ENCODE results near the gene LDLRAD4.

LDLRAD4 gene

DNA sequence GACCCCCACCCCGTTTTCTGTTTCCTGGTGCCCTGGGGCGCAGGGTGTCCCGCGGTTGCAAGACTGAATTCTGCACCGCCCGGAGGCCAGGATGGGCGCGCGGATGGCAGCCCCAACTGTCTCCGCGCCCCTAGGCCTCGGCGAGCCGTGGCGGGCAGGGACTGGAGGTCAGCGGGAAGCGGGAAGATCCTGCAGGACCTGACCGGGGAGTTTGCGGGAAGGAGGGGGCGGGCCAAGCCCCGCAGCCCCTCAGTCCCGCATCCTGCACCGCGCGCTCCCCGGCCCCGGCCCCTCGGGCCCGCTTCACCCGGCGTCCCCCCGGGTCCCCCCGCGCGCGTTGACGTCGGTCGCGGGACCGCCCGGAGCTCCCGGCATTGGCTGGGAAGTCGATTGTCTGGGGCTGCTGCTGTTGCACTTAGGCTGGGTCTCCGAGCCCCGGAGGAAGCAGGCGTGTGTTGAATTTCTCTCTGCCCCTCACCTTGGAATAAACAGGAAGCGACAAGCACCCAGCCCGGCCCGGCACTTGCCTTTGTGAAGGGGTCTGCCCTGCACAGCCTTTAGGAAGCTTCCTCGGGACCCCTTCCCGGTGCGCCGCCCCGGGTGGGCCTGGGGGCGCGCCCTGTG, at the start of gene LDLRAD4:
Gene LDLRAD4 (plus strand): TSS at position 393 of the 624 bp plus-strand sequence.
- DNase-seq = no peak

DNA sequence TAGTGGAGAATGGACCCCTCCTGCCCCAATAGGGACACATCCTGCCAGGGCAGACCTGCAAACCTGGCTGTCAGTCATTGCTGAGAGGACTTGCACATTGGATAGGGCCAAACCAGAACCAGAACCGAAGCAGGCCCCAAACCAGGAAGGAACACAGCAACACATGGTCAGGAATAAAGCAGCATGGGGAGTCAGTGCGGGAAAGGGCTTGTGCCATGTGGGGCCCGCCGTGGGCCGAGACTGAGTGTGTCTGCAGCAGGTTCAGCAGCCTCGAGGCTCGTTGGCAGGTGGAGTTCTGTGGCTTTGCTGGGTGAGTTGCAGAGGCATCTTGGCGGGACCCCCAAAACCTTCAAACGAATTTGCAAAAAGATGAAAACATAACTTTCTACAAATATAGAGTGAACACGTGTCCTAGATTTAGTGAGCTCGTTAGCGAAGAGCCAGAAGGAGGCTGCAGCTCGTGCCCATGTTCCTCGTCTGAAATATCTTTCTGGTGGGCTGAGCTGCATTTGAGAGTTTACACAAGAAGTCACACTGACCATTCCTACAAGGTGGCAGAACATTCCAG, 44.9 kb upstream of the LDLRAD4 start:
- DNase-seq = no peak

DNA sequence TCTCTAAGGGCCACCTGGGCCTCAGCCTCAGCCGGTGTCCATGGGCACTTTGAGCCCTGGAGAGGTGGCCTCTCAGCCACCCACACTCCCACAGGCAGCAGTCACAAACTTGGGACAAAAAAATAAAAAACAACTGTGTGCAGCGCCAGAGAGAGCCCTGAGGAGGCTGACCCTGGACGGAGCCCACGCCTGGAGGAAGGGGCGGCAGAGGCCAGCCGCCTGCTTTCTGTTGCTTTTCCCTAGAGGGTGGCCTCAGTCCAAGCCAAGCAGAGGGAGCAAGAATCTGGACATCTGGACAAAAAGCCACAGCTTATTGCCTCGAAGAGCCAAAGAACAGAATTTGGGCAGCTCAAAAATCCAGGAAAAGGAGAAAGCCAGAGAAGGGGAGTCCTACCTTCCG, 43.3 kb upstream of the LDLRAD4 start:
- no peak for DNase-seq

DNA sequence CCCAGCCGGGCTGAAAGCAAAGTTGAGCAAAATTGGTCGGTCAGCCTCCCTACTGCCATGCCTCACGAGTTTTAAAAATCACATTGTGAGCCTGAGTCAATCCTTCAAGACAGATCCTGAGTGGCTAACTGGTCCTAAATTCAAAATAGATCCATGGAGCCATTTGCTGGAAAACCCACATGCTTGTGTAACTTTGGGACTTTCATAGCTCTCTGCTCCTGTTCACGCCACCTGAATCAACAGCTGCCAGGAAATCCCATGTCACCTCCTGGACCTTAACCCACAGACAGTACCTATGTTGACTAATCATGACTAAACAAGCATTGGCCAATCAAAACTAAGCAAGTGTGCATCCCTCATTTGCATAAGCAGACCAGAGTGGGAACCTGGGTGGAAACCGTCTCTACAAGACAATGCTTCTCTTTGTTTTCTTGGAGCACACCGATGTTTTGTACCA, 42.8 kb upstream of the LDLRAD4 start:
- DNase-seq = no peak

DNA sequence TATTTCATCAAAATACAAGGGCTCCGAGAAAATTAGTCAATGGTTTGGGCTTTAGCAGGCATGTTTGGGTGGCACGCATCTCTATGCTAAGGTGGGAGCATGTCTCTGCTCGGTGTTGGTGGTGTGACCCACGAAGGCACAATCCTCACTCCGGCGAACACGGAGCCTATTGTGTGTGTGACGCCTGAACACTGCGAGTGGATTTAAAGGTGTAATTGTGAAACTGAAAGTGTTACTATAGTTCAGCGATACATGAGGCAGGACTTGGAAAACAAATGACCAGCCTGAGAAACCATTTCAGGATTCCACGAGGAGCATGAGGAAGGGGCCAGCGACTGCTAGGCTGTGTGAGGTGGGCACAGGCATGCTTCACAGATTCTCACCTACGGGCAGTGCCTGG, 41.7 kb upstream of the LDLRAD4 start:
- no peak for DNase-seq

DNA sequence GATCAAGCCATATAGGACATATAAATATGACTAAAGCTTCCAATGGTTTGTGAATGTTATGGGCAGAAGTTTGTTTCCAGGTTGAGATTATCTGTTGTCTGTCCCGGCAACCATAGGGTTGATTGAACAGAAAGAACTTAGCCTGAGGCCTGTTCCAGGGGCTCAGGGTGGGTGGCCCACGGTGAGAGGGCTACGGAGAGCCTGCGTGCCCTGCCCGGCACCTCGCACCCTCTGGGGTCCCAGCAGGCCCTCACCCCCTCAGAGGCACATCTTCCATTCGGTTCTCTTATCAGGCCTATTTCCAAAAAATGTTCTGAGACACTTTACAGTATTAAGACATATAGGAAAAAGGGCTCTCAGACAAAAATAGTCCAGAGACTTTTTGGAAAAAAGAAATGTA, 40.4 kb upstream of the LDLRAD4 start:
- no peak for DNase-seq

DNA sequence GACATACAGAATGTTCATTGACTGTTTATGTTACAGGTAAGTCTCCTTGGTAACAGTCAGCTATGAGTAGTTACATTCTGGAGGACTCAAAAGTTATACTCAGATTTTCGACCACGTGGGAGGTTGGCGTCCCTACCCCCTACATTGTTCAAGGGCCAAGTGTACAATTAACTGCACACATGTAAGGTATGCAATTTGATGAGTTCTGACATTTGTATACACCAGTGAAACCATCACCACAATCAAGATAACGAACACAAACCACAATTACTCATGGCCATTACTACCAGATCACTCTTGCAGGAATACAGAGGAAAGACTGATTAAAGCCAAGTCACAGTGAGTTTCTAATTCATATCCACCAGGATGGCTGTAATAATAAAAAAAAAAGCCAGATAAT, 39.6 kb upstream of the LDLRAD4 start:
- DNase-seq = no peak

DNA sequence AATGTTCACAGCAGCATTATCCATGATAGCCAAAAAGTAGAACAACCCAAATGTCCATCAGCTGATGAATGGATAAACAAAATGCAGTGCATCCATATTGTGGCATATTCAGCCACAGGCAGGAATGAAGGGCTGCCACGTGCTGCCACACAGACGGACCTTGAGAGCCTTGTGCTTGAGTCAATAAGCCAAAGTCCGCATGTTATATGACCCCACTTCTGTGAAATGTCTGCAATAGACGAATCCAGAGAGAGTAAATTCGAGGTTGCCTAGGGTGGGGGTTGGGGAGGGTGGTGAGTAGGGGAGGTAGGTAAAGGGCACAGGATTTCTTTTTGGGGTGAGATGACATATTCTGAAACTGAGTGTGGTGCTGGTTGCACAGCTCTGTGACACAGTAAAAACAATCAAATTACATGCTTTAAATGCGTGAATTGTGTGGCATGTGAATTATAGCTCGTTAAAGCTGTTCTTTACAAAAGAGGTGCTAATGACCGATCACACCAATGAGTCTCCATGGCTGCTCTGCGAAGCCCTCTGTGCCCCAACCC, 38.9 kb upstream of the LDLRAD4 start:
- DNase-seq = no peak

DNA sequence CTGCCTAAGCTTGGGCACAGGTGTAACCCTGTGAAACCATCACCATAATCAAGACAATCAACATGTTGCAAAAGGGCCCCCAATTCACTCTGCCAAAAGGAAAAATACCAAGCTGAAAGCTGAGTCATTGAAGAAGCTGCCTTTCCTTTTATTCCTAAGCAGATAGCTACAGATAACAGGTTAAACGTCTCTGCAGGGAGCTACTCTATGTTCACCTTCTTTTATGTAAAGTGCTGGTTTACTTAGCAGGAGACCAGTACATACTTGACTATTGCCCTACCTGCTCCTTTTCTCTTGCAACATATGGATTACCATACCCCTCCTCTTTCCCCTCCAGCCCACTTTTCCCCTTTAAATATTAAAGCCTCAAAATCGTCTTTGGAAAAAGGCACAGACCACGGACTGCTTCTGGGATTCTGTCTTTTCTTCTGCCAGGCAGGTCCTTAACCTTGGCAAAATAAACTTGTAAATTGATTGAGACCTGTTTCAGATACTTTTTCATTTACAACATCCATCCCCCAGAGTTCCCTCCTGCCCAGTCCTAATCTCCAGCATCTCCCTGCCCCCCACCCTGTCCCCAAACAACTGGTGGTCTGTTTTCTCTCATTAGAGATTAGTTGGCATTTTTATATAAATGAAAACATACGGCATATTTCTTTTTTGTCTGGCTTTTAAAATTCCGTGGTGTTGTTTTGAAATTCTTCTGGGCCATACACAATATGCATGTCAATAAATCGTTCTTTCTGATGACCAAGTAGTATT, 37.8 kb upstream of the LDLRAD4 start:
- DNase-seq = no peak

DNA sequence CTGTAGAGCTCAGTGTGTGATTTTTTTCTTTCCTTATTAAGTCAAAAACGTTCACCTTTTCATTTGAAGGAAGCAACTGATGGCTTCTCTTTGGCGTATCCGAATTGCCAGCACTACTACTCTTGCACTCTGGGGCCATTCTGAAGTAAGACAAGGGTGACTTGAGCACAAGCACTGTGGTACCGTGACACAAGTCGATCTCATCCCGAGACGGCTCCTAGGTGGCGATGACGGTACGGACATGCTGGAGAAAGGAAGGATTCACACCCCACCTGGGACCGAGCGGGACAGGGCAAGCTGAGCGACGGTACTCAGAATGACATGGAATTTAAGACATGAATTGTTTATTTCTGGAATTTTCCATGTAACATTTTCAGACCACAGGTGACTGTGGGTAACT, 36.8 kb upstream of the LDLRAD4 start:
- DNase-seq = no peak

DNA sequence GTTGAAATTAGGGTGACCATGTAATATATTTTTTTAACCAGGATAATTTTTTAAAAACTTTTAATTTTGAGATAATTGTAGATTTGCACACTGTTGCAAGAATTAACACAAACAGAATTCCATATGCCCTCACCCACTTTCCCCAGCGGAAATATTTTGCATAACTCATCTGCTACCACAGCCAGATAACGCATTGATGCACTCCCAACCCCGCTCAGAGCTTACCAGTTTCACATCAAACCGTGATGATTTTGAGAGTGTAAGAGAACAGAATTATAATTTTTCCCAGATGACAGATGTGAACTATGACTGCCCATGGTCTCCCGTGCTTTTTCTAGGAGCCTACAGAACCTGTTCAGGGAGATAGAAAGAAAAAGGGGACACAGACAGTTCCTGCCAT, 35.2 kb upstream of the LDLRAD4 start:
- no peak for DNase-seq

DNA sequence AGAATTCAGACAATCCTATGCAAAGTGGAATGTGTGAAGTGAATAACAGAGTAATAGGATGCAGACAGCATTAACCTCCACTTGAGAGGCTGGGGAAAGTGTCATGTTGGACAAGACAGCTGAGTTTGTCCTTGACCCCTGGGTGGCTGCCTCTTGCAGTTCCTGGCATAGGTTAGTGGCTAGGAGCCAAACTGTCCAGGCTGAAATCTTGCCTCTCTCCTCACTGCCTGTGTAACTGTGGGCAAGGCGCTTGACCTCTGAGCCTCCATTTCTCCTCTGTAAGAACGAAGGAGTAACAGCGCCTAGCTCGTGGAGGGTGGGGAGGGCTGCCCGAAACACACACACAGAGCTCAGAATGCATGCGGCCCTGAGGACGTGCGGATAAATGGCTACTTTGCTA, 34.8 kb upstream of the LDLRAD4 start:
- no peak for DNase-seq

DNA sequence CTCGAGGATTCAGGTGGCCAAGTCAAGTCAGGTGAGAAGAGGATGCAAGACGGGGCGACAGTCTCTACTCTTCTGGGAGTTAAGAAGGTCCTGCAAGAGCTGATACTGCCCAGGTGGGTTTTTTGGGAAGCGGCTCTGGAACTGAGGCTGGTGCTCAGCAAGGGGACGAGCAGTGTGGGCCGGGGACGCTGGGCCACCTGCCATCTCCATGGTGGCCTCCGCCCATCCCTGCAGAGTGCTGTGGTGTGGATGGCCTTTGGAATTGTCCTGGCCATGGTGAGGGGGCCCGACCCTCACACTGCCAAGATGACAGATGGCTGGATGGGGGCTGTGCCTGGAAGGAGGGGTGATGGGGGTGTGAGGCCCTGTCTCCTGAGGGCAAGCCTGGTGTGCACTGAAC, 34.2 kb upstream of the LDLRAD4 start:
- DNase-seq = no peak

DNA sequence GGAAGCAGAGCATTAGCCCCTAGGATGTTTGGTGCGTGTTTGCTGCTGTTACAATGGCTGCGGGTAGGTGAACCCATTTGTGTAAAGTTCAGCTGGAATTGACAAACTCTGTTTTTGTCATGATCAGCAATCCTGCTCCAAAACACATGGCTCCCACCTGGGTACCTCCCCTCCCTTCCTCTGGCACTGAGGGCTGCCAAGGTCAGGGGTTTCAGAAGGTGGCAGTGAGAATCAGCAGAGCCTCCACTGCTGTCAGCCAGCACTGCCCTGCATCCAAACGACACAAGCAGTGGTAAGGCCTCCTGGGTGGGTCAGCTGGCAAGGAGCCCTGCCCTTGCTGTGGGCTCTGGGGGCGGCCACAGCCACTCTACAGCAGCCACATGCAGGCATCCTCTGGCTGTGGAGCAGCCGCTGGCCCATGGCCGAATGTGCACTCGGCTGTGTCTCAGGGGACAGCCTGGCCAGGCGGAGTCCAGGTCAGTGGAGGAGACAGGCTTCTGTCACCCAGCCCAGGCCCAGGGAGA, 32.8 kb upstream of the LDLRAD4 start:
- DNase-seq = no peak

DNA sequence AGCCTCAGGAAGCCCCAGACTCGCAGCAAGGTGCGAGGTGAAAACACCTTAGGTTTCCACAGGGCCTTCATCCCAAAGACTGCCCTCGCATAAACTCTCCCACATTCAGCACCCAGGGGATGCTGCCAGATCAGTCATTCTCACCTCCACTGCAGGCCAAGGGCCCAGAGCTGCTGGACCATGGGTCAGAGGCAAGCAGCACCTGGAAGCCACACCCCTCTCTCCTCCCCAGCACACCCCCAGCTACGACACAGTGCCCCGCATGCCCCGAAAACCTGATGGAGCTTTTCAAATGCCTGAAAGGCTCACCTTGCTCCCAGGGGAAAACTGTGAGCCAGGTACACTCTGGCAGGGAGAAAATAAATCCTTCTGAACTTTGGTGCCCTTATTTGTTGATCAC, 31.9 kb upstream of the LDLRAD4 start:
- no peak for DNase-seq

DNA sequence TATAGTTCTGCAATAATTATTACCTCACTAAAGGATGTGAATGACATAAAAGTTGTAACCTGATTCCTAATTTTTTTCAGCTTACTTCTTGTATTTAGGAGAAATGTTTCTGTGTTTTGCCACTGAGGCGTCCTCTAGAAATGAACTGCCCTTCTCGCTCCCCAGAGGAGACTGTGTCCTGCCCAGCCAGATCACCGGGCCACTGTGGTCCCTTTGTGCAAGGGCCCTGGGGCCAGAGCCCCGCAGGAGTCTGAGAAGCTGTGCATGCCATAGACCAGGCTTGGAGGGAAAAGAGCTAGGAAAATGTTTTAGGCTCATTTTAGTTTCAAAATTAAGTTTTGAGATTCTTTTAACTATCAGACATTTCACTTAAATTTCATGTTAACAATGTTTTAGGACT, 31.1 kb upstream of the LDLRAD4 start:
- DNase-seq = no peak

DNA sequence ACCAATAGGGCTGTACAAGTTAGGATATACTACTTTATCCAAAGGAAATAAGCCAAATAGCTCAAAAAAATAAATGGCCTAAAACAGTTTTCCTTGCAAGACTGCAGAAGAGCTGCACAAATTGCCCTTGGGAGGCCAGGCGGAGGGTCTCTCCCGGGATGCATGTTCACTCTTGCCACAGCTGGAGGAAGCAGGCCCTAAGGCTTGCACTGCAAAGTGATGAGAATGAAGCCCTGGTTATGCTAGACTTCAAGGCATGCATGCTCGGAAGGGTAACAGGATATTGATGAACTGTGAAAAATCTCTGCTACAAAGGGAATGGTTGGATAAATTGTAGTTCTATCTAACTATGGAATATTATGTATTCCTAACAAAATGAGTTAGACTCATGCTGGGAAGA, 27.5 kb upstream of the LDLRAD4 start:
- no peak for DNase-seq

DNA sequence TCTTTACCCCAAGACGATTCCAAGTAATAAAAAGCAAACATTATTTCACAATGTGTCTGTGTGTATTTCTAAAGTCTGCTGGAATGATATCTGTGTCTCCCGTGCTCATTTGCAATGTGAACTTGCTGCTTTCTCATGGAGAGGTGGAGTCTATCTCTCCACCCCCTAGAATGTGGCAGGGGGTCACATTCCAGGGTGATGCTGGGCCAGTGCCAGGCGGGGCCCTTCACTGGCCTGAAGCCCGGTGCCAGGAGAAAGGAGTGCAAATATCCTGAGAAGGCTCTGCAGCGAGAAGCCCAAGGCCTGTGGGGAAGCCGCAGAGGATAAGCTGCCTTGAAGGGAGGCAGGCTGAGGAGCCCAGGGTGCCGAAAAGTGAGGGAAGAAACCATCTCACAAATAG, 26.8 kb upstream of the LDLRAD4 start:
- DNase-seq = no peak

DNA sequence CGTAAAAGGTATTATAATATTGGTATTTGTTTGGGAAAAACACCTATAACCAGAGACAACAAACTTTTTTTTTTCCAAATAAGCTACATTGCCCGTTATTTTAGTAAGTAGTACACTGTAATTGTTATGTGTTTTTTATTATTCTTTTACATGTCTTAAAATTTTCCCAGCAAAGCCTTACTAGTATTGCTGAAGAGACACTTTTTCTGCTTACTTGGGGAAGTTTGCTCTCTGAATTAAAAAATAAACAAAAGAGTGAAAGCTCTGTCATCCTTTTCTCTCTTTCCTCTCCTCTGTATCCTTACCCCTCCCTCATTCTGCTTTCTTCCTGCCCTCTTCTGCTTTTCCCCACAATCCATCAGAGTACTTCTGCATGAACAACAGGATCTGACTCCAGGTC, 25.6 kb upstream of the LDLRAD4 start:
- no peak for DNase-seq

DNA sequence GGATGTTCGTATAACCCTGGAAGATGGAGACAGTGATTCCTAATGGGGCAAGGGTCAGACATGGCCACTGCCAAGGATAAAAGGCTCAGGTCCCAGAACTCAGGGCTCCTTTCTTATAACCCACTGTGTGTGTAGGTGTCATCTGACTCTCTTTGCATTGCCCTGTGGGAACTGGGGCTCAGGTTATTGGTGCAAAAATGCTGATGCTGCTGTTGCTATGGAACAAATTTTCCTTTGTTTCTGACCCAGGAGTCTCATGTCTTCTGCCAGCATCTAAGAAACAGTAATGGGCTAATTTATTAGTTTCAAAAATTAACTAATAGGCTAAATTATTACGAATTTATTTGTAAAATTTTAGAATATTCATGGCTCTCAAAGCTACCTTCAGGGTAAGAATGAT, 24.3 kb upstream of the LDLRAD4 start:
- DNase-seq = no peak

DNA sequence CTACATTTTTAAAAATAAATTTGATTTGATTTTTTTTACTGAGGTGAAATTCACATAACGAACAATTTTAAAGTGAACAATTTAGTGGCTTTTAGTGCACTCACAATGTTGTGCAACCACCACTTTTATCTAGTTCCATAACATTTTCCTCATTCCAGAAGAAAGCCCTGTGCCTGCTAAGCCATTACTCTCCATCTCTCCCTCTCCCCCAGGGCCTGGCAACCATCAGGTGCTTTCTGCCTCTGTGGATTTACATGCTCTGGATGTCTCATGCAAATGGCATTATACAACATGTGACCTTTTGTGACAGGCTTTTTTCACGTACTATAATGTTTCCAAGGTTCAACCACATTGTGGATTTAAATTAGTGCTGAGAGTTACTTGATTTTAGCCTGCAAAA, 19.9 kb upstream of the LDLRAD4 start:
- no peak for DNase-seq

DNA sequence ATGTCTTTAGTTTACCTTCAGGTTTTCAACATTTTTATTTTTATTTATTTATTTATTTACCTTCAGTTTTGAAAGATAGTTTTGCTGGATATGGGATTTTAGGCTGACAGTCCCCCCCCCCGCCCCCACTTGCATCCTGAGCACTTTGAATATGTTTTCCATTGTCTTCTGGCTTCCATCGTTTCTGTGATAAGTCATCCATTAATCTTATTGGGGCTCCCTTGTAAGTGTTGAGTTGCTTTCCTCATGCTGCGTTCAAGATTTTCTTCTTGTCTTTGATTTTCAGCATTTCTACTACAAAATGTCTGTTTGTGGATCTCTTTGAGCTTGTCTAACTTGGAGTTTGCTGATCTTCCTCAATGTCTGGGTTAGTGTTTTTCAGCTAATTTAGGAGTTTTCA, 19.4 kb upstream of the LDLRAD4 start:
- DNase-seq = no peak

DNA sequence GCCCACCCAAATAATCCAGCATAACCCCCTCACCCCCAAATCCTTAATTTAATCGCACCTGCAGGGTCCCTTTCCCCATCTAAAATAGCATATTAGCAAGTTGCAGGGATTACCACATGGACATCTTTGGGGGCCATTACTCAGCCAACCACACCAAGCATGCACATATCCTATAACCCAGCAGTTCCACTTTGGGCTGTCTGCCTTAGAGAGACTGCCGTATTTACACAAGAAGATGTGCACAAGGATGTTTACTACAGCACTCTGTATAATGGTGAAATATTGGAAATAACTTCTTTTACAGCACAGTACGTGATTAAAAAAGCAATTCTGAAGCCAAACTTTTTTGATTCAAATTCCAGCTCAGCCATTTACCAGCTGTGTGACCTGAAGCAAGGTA, 17.3 kb upstream of the LDLRAD4 start:
- no peak for DNase-seq

DNA sequence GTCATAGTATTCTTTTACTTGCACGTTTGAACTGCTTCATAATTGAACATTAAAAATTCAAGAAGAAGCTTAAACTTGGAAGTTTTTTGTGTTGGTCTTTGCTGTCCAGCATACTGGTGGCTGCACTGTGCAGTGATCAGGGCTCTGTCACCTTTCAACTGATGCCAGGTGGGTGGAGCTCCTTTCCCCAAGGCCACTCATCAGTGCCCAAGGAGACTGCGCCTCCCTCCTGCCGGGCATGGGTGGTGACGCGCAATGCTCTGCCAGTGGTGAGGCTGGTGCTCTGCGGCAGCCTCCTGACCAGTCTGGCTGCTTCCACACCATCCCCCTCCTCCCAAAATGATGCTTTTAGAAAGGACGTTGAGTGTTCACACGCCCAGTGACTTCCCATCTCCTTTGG, 16.0 kb upstream of the LDLRAD4 start:
- no peak for DNase-seq
